ENCODE data around the gene GATAD2A. TPM values are rescaled to one million over a fixed set of nuclear protein-coding genes. Genes with fewer than 3 reads are reported as not detected.

Gene GATAD2A
- total and polyA plus RNA-seq, 2 of the 13 experiments (the other 11 are each of a cell fraction or from before 2014, with no cell fraction given), result 16.8 to 28.6 TPM

DNA sequence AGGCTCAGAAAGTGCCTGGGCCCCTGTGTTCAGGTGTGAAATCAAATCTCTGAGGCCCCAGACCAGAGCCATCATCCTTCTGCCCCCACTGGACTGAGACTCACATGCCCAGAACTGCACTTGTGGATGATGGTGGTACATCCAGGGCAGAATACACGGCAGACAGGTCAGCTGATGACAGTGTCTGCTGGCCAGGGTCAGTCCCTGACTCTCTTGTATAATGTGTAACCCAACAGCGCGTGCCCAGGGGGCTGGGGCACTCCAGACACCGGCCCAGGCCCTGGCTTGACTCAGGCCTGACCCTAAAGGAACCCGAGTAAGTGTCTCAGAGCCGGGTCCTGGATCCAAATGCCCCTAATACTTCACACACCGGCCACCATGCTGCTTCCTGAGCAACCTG lies 37.4 kb upstream of the GATAD2A start (continued):
- TF ChIP-seq, protein P1, sequence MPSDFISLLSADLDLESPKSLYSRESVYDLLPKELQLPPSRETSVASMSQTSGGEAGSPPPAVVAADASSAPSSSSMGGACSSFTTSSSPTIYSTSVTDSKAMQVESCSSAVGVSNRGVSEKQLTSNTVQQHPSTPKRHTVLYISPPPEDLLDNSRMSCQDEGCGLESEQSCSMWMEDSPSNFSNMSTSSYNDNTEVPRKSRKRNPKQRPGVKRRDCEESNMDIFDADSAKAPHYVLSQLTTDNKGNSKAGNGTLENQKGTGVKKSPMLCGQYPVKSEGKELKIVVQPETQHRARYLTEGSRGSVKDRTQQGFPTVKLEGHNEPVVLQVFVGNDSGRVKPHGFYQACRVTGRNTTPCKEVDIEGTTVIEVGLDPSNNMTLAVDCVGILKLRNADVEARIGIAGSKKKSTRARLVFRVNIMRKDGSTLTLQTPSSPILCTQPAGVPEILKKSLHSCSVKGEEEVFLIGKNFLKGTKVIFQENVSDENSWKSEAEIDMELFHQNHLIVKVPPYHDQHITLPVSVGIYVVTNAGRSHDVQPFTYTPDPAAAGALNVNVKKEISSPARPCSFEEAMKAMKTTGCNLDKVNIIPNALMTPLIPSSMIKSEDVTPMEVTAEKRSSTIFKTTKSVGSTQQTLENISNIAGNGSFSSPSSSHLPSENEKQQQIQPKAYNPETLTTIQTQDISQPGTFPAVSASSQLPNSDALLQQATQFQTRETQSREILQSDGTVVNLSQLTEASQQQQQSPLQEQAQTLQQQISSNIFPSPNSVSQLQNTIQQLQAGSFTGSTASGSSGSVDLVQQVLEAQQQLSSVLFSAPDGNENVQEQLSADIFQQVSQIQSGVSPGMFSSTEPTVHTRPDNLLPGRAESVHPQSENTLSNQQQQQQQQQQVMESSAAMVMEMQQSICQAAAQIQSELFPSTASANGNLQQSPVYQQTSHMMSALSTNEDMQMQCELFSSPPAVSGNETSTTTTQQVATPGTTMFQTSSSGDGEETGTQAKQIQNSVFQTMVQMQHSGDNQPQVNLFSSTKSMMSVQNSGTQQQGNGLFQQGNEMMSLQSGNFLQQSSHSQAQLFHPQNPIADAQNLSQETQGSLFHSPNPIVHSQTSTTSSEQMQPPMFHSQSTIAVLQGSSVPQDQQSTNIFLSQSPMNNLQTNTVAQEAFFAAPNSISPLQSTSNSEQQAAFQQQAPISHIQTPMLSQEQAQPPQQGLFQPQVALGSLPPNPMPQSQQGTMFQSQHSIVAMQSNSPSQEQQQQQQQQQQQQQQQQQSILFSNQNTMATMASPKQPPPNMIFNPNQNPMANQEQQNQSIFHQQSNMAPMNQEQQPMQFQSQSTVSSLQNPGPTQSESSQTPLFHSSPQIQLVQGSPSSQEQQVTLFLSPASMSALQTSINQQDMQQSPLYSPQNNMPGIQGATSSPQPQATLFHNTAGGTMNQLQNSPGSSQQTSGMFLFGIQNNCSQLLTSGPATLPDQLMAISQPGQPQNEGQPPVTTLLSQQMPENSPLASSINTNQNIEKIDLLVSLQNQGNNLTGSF (CRISPR knock-in tag; IDR thresholded peaks at IDR 0.05), result no peak
- TF ChIP-seq SAP130 (CRISPR knock-in tag; IDR thresholded peaks at IDR 0.05; ENCODE audit: low read depth) (peak; percentile 54; the same call in 1 of the 2 replicates), ELF1 (CRISPR knock-in tag; IDR thresholded peaks at IDR 0.05) (no peak), GZF1 (CRISPR knock-in tag; IDR thresholded peaks at IDR 0.05) (no peak), YY1 (IDR thresholded peaks at IDR 0.05; ENCODE audit: insufficient read depth, insufficient replicate concordance, low read depth, low read length) (no peak), ZNF761 (CRISPR knock-in tag; conservative IDR thresholded peaks at IDR 0.05) (no peak), RAD51 (IDR thresholded peaks at IDR 0.05; ENCODE audit: borderline replicate concordance) (no peak)
- TF ChIP-seq, protein P2, sequence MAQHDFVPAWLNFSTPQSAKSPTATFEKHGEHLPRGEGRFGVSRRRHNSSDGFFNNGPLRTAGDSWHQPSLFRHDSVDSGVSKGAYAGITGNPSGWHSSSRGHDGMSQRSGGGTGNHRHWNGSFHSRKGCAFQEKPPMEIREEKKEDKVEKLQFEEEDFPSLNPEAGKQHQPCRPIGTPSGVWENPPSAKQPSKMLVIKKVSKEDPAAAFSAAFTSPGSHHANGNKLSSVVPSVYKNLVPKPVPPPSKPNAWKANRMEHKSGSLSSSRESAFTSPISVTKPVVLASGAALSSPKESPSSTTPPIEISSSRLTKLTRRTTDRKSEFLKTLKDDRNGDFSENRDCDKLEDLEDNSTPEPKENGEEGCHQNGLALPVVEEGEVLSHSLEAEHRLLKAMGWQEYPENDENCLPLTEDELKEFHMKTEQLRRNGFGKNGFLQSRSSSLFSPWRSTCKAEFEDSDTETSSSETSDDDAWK (CRISPR knock-in tag; IDR thresholded peaks at IDR 0.05), result no peak
- TF ChIP-seq, protein P3, sequence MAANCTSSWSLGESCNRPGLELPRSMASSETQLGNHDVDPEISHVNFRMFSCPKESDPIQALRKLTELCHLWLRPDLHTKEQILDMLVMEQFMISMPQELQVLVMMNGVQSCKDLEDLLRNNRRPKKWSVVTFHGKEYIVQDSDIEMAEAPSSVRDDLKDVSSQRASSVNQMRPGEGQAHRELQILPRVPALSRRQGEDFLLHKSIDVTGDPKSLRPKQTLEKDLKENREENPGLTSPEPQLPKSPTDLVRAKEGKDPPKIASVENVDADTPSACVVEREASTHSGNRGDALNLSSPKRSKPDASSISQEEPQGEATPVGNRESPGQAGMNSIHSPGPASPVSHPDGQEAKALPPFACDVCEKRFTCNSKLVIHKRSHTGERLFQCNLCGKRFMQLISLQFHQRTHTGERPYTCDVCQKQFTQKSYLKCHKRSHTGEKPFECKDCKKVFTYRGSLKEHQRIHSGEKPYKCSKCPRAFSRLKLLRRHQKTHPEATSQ (CRISPR knock-in tag; IDR thresholded peaks at IDR 0.05; ENCODE audit: borderline replicate concordance), result no peak
- TF ChIP-seq, protein P4, sequence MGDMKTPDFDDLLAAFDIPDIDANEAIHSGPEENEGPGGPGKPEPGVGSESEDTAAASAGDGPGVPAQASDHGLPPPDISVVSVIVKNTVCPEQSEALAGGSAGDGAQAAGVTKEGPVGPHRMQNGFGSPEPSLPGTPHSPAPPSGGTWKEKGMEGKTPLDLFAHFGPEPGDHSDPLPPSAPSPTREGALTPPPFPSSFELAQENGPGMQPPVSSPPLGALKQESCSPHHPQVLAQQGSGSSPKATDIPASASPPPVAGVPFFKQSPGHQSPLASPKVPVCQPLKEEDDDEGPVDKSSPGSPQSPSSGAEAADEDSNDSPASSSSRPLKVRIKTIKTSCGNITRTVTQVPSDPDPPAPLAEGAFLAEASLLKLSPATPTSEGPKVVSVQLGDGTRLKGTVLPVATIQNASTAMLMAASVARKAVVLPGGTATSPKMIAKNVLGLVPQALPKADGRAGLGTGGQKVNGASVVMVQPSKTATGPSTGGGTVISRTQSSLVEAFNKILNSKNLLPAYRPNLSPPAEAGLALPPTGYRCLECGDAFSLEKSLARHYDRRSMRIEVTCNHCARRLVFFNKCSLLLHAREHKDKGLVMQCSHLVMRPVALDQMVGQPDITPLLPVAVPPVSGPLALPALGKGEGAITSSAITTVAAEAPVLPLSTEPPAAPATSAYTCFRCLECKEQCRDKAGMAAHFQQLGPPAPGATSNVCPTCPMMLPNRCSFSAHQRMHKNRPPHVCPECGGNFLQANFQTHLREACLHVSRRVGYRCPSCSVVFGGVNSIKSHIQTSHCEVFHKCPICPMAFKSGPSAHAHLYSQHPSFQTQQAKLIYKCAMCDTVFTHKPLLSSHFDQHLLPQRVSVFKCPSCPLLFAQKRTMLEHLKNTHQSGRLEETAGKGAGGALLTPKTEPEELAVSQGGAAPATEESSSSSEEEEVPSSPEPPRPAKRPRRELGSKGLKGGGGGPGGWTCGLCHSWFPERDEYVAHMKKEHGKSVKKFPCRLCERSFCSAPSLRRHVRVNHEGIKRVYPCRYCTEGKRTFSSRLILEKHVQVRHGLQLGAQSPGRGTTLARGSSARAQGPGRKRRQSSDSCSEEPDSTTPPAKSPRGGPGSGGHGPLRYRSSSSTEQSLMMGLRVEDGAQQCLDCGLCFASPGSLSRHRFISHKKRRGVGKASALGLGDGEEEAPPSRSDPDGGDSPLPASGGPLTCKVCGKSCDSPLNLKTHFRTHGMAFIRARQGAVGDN (CRISPR knock-in tag; IDR thresholded peaks at IDR 0.05), result peak; percentile 62
- TF ChIP-seq, protein P5, sequence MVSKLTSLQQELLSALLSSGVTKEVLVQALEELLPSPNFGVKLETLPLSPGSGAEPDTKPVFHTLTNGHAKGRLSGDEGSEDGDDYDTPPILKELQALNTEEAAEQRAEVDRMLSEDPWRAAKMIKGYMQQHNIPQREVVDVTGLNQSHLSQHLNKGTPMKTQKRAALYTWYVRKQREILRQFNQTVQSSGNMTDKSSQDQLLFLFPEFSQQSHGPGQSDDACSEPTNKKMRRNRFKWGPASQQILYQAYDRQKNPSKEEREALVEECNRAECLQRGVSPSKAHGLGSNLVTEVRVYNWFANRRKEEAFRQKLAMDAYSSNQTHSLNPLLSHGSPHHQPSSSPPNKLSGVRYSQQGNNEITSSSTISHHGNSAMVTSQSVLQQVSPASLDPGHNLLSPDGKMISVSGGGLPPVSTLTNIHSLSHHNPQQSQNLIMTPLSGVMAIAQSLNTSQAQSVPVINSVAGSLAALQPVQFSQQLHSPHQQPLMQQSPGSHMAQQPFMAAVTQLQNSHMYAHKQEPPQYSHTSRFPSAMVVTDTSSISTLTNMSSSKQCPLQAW (CRISPR knock-in tag; IDR thresholded peaks at IDR 0.05), result 0 out of 2 replicates have a peak, but pooled peaks have one; percentile 17
- TF ChIP-seq, protein P6, sequence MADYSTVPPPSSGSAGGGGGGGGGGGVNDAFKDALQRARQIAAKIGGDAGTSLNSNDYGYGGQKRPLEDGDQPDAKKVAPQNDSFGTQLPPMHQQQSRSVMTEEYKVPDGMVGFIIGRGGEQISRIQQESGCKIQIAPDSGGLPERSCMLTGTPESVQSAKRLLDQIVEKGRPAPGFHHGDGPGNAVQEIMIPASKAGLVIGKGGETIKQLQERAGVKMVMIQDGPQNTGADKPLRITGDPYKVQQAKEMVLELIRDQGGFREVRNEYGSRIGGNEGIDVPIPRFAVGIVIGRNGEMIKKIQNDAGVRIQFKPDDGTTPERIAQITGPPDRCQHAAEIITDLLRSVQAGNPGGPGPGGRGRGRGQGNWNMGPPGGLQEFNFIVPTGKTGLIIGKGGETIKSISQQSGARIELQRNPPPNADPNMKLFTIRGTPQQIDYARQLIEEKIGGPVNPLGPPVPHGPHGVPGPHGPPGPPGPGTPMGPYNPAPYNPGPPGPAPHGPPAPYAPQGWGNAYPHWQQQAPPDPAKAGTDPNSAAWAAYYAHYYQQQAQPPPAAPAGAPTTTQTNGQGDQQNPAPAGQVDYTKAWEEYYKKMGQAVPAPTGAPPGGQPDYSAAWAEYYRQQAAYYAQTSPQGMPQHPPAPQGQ (CRISPR knock-in tag; IDR thresholded peaks at IDR 0.05; ENCODE audit: borderline replicate concordance), result no peak
